22Rv1 (cell line): Measurements from ENCODE around the gene SH3TC1.

ENCODE experiments used
- CTCF ChIP-seq: fragments of 450-650 bp; IDR thresholded peaks from 2 replicates; pipeline ENCODE4 v1.5.1; 2017; ENCODE audit warnings: mild to moderate bottlenecking
- ZFX ChIP-seq: fragments of 450-650 bp; IDR thresholded peaks from 2 replicates; pipeline ENCODE4 v1.6.1; 2017; ENCODE audit warnings: antibody characterized with exemption, borderline replicate concordance

GRCh38 chr4:8185295-8185694 is 13.8 kb upstream of the SH3TC1 start:
- TF ChIP-seq CTCF = no peak
- TF ChIP-seq ZFX = no peak
